Activated CD8-positive, alpha-beta memory T cell treated with anti-CD3 and anti-CD28 coated beads, Interleukin-2, amount 50 U/mL, for 24 hours (primary cell): ENCODE results near the gene ZNF331.

ENCODE experiments used
- DNase-seq: peaks from one replicate; pipeline ENCODE4 v3.0.0-alpha.2; 2020; ENCODE audit errors: extremely low read depth

ZNF331 gene

GRCh38 chr19:53626976-53627375 is 89.0 kb downstream of the ZNF331 start:
- DNase-seq, result no peak
